Endothelial cell (in vitro differentiated cells): ENCODE measurements around the gene AP3S2. TPM values are rescaled to one million over a fixed set of nuclear protein-coding genes. Genes with fewer than 3 reads are reported as not detected.
A peak's percentile ranks its signal among the peaks of the same experiment; 100 is the strongest.

ENCODE experiments used
- DNase-seq: peaks from one replicate; pipeline ENCODE4 v3.0.0; 2021; ENCODE audit warnings: low spot score
- H3K27ac Mint-ChIP-seq: one replicate; pipeline ENCODE4 v1.8.0; 2021; ENCODE audit warnings: mixed read lengths, inconsistent platforms; ENCODE audit not compliant: unreplicated experiment
- H3K27me3 Mint-ChIP-seq: one replicate; pipeline ENCODE4 v1.8.0; 2021; ENCODE audit warnings: mild to moderate bottlenecking, moderate library complexity, mixed read lengths, inconsistent platforms; ENCODE audit not compliant: unreplicated experiment
- H3K36me3 Mint-ChIP-seq: one replicate; pipeline ENCODE4 v1.8.0; 2021; ENCODE audit warnings: mild to moderate bottlenecking, low read depth, mixed read lengths, inconsistent platforms; ENCODE audit not compliant: unreplicated experiment
- H3K4me1 Mint-ChIP-seq: one replicate; pipeline ENCODE4 v1.8.0; 2021; ENCODE audit warnings: mild to moderate bottlenecking, mixed read lengths, inconsistent platforms; ENCODE audit not compliant: unreplicated experiment
- H3K4me3 Mint-ChIP-seq: one replicate; pipeline ENCODE4 v1.8.0; 2021; ENCODE audit warnings: mild to moderate bottlenecking, mixed read lengths, inconsistent platforms; ENCODE audit not compliant: unreplicated experiment
- H3K9me3 Mint-ChIP-seq: one replicate; pipeline ENCODE4 v1.8.0; 2021; ENCODE audit warnings: mixed read lengths, inconsistent platforms; ENCODE audit not compliant: unreplicated experiment
- CTCF ChIP-seq: fragments of 200-600 bp; sonication (generic); IDR thresholded peaks from one replicate; pipeline ENCODE4 v1.5.0; 2021; ENCODE audit warnings: antibody characterized with exemption; ENCODE audit not compliant: unreplicated experiment
- total RNA-seq: library from RNA; stranded (reverse); fragmentation: NEBNext Ultra II Directional; extraction: Animal tissue kit (Norgen Biotek cat#: 25700); gene quantifications from one replicate; pipeline ENCODE4 v1.2.1, GENCODE V29; 2021; ENCODE audit not compliant: unreplicated experiment

Gene AP3S2
- total RNA-seq, 1 donor from 2014 or later = 23.2 TPM

DNA sequence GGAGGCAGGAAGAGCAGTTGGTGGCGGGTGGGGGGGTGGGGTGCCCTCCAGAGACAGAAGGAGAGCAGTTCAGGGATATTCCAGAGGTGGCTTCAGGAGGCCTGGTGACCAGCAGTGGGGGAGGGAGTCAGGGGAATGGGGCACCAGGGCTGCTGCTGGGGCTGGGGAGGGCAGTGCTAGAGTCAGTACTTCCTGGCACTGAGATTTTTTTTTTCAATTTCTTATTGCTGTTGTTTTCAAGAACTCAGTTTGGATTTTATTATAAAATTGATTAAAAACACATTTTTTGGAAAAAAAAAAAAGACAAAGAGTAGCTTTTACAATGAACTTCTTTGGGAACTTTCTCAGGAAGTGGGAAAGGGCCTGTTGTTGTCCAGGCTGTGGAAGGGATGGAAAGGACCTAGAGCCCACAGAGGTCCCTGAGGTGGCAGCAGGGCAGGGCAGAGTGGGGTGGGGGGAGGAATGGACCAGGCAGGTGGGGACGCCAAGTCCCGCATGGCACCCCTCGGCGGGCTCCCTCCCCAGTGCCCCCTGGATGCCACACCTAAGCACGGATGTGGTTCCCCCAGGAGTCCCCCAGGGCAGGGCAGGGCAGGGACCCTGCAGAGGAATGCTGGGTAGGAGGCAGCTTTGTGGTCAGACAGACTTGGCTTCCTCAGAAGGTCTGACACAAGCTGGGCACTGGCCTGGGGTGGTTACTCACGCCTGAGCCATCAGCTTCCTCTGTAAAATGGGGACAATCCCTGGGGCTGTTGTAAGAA is 70.7 kb downstream of the AP3S2 start:
- Mint-ChIP-seq H3K4me1 (peaks cover 14% of the 10 kb centered on the region), H3K4me3 (no peak overlapping the region), H3K27ac (no peak overlapping the region), H3K27me3 (peaks cover 15% of the 10 kb centered on the region), H3K36me3 (no peaks in the 10 kb centered on the region), H3K9me3 (no peaks in the 10 kb centered on the region)
- no peak for TF ChIP-seq CTCF
- DNase-seq = no peak

- H3K27ac Mint-ChIP-seq = no peak overlapping the region
- H3K4me1 Mint-ChIP-seq = peaks cover 17% of the 10 kb centered on the region
- H3K9me3 Mint-ChIP-seq = no peaks in the 10 kb centered on the region
- no peak overlapping the region for H3K4me3 Mint-ChIP-seq
- no peak for DNase-seq
- H3K36me3 Mint-ChIP-seq = no peaks in the 10 kb centered on the region
- peaks cover 14% of the 10 kb centered on the region for H3K27me3 Mint-ChIP-seq
- TF ChIP-seq CTCF = no peak
Measured at GRCh38 chr15:89822611-89822950, 71.2 kb downstream of the AP3S2 start.

DNA sequence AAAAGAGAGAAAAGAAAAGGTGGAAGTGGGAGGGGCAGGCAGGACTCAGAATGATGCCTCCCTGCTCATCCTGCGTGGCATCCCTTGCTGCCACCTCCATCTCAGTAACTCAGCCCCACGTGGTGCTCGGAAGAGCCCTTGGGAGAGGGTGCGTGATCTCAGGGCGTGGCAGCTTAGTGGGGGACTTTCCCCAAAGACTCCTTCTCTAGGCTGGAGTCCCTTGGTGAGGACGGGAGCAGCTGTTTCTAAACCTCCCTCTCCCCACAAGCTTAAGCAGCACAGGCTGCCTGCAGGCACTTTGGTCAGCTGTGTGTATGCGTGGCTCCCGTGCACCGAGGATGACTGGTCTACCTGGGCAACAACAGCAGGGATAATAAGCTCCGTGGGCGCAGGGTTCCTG is 71.8 kb downstream of the AP3S2 start:
- DNase-seq = no peak
- no peak overlapping the region for H3K4me3 Mint-ChIP-seq

DNA sequence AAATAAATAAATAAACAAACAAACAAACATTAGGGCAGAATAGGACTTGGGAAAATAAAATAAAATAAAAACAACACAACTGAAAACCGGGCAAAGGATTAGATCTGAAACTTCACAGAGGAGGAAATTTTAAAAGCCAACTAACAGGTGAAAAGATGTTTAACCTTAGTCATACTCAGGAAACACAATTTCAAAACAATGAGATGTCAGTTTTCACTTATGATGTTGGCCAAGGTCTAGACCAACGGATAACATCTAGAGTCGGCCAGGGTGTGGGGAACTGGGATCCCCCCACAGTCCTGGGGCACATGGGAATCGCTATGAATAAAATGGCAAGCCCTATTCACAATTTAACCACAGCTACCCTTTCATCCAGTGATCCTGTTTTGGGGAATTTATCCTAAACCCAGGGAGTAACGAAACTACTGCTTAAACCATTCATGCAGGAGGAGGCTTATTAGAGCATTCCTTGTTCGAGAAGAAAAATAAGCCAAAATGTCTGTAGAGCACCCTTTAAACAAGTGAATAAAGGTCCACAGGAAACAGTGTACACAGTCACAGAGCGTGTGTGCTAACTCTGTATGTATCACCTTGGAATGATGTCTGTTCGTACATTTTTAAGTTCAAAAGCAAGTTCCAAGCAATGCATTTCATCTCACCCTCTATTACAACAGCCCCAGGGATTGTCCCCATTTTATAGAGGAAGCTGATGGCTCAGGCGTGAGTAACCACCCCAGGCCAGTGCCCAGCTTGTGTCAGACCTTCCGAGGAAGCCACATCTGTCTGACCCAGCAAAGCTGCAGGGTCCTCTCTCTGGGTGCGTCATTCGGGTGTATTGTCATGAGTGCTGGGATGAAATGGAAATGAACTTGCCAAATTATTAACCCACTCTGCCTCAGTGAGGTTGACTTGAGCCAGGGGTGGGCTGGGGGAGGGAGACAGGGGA is 72.9 kb downstream of the AP3S2 start:
- TF ChIP-seq CTCF = no peak
- H3K9me3 Mint-ChIP-seq = no peaks in the 10 kb centered on the region
- H3K27me3 Mint-ChIP-seq = peaks cover 8% of the 10 kb centered on the region
- peak overlapping the region; percentile 33 for H3K4me3 Mint-ChIP-seq
- H3K36me3 Mint-ChIP-seq = peaks cover 5% of the 10 kb centered on the region
- DNase-seq = no peak
- H3K27ac Mint-ChIP-seq = no peak overlapping the region
- peaks cover 21% of the 10 kb centered on the region for H3K4me1 Mint-ChIP-seq

More for the DNA sequence above, 71.8 kb downstream of the AP3S2 start:
- Mint-ChIP-seq H3K9me3 (no peaks in the 10 kb centered on the region), H3K27me3 (peaks cover 11% of the 10 kb centered on the region), H3K27ac (no peak overlapping the region), H3K4me1 (peaks cover 17% of the 10 kb centered on the region), H3K36me3 (no peaks in the 10 kb centered on the region)
- TF ChIP-seq CTCF = no peak
